ENCODE measurements around the gene SCO2.

Gene SCO2, protein sequence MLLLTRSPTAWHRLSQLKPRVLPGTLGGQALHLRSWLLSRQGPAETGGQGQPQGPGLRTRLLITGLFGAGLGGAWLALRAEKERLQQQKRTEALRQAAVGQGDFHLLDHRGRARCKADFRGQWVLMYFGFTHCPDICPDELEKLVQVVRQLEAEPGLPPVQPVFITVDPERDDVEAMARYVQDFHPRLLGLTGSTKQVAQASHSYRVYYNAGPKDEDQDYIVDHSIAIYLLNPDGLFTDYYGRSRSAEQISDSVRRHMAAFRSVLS

DNA sequence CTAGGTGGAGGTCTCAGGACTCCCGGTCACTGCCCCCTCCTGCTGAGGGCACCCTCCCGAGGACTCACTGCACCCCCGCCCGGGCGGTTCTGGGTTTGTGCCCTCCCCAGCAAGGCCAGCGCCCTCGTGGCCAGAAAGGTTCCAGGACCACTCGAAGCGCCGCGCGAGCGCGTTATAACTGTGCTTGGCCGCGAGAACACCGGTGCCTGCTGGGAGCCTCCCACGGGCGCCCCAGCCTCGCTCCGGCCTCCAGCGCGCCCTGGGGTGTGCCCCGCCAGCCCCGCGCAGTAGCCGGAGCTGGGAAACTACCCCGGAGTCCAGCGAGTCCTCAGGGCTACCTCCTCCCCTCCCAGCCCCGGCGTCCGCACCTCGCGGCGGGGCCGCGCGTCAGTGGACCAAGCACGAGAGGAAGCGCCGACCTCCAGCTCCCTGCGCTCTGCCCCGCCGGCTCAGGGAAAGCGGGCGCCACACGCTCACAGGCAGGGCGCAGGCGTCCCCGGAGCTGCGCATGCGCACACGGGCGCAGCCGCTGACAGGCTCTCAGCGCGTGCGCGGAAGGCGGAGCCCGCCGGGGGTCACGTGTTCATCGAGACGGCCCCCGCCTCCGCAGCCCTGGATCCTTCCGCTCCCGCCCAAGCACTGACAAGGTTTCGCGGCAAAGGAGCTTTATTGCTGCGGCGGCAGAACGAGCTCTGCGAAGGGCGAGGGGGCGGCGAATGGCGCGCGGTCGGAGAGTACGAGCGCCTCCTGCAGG is at the start of gene SCO2:
SCO2 (minus strand) TSS at position 495 of the 754 bp plus-strand sequence. CDS start 1,187 bp downstream, outside the sequence.
- peak; percentile 99 for DNase-seq

DNA sequence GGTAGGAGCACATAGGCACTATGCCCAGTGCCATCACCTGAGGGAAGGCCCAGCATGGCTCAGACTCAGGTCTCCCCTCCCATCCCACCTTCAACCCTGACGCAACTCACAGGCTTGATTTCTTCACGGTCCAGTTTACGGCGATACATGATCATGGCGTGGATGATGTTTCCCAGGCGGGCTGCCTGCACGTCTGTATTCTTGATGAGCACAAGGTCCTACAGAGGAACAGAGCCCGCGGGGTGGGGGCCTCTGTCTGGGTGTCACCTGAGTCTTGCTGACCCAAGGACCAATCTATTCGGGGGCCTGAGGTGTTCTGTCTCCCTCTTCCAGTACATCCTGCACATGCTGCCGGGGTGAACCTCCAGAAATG is 49.0 kb upstream of the SCO2 start:
- DNase-seq, result no peak

DNA sequence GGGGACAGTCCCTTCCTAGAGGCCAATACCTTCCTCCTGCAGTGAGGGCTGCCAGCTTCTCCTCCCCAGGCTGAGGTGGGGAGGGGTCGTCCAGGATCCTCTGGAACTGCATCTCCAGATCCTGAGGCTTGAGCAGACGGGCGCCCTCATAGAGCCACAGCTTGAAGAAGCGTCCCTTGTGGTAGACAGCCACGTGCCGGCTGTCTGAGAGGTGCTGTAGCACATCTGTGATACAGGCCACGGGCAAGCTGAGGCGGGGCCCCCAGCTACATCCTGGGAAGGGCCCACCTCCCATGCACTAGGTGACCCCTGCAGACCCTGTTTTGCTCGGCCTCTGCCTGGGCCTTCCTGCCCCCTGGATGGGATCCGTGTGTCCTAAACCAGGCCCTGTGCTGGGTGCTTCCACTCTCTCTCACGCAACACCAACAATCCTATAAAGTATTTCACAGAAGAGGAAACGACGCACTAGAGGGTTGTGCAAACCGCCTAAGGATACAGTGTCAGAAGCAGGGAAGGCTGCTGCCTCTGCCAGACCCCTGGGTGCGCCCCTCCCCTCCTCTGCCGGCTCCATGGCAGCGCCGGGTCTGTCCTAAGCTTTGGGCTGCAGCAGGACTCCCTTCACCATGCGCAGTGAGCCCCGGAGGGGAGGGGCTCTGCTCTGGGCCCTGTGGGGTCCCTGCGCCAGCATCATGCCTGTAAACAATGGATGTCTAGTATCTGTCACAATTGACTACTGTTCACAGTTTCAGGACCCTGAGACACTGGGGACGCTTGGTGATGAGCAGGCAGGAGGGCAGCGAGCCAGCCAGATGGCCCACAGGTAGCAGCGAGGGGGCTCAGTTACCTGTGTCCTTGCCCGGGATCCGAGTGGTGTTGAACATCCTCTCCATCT is 48.3 kb upstream of the SCO2 start:
- DNase-seq, result no peak

DNA sequence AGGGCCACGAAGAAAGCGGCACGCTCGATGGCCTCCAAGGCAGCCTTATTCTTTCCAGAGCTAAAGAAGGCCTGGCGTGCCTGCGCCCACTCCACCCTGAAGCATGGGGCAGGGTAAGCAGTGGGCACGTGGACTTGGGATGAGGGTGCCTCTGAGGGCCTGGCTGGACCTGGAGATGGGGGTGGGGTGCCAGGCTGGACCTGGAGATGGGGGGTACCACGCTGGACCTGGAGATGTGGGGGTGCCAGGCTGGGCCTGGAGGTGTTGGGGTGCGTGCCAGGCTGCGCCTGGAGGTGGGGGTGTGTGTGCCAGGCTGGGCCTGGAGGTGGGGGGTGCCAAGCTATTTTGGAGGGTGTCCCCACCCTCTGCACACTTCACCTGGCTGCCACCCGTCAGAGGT is 47.6 kb upstream of the SCO2 start:
- no peak for DNase-seq

DNA sequence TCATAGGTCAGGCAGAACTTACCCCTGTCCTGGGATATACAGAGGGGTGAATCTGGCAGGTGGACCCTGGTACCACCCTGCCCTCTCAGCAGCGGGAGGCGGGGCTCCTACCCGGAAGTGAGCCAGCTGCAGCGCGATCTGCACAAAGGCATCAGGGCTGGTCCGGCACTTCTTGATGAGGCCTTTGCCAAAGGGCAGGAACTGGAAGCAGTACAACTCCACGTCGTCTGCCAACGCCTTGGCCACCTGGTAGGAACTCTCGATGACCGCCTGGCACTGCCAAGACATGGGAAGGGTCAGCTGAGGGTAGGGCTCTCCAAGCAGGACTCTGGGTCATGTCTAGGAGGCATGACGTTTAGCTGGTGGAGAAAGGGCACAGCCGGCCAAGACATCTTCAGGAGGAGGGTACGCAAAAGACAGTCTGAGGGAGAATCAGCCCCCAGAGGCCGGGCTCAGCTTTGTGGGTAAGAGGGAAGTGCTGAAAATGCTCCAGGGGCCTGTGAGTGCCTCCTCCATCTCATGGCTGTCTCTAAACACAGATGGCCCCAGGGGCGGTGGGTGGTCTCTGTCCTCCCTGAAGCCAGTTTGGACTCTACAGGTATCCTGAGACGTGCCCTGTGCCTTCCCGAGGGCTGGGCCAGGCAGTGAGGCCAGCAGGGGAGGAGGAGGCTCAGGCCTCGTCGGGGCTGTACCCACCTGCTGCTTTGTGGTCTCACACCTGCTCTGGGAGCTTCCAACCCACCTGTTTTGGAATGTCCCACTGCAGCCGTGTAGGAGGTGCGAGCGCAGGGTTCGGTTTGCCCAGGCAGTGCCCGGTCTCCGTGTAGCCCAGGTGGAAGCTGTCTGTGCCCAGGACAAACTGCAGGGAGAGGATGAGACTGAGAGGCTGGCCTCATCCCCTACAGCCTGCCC is 46.1 kb upstream of the SCO2 start:
- no peak for DNase-seq

DNA sequence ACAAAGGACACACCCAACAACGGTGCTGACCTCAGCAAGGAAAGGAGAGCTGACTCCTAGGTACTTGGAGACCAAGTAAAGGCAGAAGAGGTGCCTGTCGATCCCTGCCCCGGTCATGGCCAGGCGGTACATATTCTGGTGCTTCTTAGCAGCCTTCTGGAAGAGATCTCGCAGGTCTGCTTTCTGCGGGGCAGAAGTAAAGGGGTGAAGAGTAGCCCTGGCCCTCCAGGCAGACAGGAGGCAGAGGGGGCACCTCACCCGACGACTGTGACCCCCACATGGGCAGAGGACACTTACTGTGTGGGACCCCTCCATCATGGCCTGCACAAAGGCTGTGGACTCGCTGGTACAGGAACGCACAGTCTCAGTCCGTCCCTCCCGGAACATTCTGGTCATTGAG is 45.5 kb upstream of the SCO2 start:
- DNase-seq, result no peak

DNA sequence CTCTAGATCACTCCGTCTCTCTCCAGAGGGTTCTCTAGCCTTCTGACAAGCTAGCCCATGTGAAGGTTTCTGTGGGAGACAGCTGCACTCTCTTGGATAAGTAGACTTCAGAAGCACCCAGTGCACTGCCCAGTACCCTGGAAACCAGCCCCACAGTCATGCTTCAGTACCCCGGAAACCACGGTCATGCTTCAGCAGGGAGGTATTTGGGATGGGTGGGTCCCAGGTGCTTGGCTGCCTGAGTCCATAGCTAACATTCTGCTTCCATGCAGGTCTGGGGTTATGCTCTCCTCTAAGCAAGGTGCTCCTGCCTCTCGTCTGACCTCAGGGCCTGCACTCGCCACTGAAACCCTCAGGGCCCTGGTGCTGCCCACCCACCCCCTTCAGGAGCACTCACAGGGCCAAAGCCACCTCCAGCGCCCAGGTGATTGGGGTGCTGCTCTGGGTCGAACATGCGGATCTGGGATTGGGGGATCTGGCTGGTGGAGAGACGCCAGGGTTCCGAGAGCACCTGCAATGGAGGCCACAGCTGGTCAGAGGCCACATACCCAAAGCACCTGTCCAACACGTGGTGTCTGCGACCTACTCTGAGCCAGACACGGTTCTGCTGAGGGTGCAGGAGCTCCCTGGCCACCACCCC is 44.6 kb upstream of the SCO2 start:
- DNase-seq, result no peak

DNA sequence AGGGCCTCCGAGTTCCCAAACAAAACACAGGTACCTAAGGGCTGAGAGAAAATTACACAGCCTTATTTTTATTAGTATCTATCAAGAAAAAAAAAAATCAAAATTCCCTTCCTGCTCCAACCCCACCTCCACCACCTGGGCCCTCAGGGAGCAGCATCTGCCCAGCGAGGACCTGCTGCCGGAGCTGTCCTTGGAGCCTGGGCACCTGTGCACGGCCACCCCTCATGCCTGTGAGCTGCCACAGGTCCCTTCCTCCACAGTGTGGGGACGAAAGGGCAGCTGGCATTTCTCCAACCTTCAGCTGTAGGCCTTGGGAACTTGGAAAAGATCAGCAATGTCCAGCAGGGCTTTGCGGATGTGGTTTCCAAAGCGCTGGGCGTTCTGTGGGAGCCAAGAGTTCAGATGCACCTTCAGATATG is 43.7 kb upstream of the SCO2 start:
- no peak for DNase-seq

DNA sequence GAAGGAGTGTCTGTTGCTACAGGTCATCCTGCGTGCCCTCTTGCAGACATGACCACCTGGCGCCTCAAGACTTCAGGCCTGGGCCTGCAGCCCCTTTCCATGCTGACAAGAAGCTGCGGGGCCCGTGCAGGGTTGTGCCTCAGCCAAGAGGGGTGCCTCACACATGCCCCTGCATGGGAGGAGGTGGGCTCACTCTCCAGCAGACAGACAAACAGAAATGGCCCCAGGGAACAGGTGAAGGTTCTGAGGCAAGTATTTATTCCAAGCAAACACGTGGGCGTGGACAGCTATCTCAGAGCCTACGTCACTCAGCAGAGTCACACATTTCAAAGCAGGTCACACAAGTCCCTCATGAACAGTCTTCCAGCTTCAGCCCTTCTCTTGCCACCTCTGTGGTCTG is 43.2 kb upstream of the SCO2 start:
- no peak for DNase-seq

DNA sequence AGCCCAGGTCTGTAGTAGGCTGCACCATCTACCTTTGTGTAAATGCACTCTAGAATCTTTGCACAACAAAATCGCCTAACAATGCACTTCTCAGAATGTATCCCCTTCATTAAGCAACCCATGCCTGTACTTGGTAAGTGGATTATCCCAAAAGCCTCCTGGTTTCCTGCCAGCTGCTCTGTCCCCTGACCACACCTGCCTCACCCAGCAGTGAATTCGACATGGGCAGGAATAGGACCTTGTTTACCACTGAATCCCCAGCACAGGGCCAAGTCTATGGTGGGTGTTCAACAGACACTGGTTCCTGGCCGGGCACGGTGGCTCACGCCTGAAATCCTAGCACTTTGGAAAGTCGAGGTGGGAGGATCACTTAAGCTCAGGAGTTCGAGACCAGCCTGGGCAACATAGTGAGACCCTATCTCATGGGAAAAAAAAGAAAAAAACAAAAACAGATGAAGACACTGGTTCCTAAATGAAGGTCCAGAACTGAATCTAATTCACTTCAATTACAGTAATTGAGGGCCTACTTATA is 42.4 kb upstream of the SCO2 start:
- DNase-seq, result no peak

DNA sequence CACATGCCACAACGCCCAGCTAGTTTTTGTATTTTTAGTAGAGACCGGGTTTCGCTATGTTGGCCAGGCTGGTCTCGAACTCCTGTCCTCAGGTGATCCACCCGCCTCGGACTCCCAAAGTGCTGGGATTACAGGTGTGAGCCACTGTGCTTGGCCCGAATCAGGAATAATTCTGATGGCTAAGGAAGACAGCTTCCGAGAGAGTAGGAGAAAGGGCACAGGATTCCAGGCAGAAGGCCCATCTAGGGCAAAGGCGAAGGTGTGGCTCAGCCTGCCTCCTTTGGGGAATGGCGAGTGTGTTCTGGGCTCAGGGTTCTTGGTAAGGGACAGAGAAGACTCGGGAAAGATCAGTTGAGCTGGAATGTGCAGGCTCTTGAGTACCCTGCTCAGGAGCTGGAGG is 38.9 kb upstream of the SCO2 start:
- DNase-seq, result no peak

DNA sequence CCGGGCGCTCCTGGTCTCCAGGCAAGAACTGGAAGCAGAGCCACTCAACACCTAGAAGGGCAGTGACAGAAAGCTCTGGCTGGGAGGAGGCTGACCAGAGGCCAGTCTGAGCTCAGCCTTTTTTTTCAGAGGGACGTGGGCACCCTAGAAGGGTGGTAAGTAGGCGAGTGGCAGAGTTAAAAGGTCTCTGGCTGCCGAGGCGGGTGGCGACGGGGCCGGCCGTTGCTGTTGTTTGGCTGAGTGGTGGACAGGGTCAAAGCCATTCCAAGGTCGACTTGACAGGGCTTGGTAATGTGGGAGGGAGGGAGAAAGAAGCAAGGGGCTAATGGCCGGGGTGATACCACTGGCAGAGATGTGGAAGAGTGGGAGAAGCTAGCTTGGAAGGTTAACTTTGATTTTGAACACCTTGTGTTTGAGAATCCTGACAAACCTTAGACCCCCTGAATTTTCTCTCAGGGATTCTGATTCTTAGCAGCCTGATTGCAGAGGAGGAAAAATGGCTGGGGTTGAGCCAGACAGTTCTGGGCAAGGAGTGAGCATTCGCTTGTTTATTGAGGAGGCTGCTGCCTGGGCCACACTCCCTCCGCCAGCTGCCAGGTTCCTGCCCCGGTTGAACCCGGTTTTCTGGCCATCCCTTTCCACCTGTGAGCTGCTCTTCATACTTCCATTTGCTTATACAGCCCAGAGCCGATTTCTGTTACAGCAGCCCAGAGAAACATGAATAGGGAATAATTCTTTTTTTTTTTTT is 38.2 kb upstream of the SCO2 start:
- DNase-seq, result no peak

DNA sequence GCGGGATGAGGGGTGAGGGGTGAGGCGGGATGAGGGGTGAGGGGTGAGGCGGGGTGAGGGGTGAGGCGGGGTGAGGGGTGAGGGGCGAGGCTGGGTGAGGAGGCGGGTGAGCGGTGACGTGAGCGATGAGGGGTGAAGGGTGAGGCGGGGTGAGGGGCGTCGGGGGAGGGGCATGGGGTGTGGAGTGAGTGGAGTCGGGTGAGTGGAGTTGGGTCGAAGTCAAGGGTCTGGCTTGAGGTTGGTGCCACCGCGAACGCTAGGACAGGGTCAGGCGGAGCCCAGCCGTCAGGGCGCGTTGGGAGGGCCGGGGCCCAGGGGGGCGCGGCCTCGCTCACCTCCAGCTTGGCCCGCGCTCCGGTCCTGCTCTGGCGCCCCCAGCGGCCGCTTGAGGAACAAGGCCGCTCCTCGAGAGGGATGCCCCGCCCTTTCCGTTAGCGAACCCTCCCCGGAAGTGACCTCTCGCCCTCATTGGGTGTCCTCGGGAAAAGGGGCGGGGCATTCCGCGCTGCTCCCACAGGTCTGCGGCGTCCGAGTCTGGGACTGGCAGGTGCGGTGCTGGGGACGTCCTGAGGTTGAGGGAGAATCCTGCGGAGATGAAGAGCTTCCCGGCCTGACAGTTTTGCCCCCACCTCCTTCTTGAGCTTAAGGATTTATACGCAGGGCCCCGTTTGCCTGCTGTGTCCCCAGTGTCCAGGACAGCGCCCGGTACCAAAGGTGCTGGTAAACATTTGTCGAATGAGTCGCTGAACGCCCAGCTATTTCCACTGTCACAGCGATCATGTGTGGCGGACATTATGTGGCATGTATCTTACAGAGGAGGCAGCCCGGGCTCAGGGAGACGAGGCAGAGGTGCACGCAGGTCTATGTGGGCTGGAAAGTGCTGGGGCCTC is 37.4 kb upstream of the SCO2 start, which contains the start of gene SYCE3:
SYCE3 (minus strand) TSS at position 397 of the 890 bp plus-strand sequence. CDS start 6,514 bp downstream, outside the sequence.
- DNase-seq, result peak; percentile 95

DNA sequence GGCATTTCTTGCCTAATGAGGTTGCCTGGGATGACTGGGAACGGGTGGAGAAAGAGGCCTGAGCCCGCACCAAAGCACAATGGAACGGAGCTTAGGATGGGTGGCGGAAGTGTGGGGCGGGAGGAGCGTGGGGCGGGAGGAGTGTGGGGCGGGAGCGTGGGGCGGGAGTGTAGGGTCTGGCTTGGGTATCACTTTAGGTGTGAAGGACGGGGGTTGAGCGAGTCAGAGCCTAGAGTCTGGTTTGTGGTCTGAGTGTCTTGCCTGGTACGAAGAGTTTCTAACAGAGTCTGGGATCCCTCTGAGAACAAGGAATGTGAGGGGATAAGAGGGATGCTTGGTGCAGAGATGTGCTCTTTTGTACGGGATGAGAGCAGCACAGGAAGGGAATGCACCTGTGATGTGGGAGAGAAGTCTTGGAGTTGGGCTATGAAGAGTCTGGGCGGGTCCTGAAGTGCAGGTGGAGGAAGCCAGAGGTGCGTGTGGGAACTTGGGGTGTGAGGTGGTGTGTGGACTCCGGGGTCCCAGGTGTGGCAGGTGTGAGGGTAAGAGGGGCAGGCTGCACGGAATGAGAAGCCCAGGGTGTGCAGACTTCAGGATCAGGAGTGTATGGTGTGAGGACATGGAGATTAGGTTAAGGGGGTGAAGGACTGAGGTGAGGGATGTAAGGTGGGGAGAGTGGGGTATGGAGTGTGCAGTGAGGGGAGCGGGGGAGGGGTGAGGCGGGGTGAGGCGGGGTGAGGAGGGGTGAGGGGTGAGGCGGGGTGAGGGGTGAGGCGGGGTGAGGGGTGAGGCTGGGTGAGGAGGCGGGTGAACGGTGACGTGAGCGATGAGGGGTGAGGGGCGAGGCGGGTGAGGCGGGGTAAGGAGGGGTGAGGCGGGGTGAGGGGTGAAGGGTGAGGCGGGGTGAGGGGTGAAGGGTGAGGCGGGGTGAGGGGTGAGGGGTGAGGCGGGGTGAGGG is 36.3 kb upstream of the SCO2 start:
- no peak for DNase-seq

DNA sequence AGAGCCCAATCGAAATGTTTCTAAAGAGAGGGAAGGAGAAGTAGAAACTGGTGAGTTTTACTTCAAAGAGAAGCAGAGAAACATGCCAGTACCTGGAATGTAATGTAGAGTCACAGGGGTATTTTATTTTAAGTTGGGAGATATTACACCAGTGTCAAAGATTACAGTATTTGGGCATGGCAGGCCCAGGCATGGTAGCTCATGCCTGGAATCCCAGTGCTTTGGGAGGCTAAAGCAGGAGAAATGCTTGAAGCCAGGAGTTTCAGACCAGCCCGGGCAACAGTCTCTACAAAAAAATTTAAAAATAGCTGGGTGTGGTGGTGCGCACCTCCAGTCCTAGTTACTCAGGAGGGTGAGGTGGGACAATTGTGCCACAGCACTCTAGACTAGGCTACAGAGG is 34.6 kb upstream of the SCO2 start:
- DNase-seq, result no peak

DNA sequence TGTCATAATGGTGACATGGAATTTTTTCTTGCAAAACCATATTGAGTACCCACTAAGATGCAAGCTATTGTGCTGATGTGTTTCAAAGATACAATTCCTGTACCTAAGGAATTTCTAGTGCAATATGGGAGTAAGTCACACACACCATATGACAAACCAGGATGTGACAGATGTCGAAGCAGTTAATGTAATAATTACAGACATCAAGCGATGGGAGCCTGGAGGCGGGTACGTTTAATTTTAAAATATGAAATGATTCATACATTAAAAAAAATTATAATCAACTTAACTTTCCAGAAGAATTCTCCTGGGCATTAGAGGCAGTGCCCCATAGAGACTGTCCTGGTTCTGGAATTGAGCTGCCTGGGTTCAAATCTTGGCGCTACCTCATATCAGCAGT is 31.3 kb upstream of the SCO2 start:
- no peak for DNase-seq

DNA sequence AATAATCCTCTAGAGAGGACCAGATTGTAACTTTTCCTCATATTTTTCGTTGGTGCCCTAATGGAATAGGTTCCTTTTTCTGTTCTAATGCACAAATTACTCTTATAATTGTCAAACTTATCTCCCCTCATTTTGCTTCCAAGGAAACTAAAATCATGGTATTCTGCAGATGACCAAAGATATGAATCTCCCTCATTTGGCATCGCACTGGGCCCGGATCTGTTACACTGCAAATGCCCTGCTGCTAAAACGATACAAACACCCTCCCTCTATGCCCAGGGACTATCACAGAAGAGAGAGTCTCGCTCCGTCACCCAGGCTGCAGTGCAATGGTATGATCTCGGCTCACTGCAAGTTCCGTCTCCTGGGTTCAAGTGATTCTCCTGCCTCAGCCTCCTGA is 27.9 kb upstream of the SCO2 start:
- DNase-seq, result no peak

DNA sequence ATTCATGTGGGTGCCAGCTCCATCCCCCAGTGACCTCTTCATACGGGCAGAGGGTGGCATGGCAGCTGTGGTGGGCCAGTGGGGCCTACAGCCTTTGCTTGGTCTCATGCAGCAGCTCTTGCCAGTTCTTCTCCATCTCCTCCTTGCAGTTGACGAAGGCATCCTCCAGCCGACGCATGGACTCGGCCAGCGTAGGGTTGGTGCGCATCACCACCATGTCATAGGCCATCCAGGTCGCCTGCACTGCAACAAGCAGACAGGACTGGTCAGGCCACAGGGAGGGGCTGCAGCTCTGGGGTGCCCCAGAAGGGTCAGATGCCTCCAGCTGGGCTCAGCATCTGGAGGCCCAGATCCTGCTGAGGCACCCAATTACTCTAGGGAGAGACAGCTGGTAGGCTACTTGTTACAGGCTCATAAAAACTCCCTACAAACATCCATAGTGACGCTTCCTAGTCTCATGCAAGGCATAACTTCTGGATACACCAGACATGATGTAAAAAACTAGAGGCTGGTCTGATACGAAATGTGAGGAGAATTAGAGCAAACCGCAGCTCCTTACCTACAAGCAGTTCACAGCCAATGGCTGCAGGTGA is 25.9 kb upstream of the SCO2 start:
- no peak for DNase-seq
